Ammon's horn (tissue), 1 donor: ENCODE data around the gene MYBBP1A.
"Not testable (repeated sequence)": the region's sequence is repeated elsewhere in the genome, so short reads cannot be mapped to it uniquely, and the experiment has no call there.

ENCODE experiments used
- DNase-seq: peaks from one replicate; pipeline ENCODE4 v3.0.0-alpha.2; 2016; ENCODE audit warnings: low spot score

Gene MYBBP1A

DNA sequence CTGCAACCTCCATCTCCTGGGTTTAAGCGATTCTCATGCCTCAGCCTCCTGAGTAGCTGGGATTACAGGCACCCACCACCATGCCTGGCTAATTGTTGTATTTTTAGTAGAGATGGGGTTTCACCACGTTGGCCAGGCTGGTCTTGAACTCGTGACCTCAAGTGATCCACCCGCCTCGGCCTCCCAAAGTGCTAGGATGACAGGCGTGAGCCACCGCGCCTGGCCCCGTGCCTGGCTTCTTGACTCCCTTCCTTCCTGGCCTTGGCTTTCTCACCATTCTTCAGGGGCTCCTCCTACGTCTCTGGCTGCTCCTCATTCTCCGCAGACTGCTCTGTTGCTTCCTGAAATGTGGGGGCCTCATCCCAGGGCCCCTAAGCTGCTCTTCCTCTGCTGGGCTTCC is 34.9 kb upstream of the MYBBP1A start:
- not testable (repeated sequence) for DNase-seq

DNA sequence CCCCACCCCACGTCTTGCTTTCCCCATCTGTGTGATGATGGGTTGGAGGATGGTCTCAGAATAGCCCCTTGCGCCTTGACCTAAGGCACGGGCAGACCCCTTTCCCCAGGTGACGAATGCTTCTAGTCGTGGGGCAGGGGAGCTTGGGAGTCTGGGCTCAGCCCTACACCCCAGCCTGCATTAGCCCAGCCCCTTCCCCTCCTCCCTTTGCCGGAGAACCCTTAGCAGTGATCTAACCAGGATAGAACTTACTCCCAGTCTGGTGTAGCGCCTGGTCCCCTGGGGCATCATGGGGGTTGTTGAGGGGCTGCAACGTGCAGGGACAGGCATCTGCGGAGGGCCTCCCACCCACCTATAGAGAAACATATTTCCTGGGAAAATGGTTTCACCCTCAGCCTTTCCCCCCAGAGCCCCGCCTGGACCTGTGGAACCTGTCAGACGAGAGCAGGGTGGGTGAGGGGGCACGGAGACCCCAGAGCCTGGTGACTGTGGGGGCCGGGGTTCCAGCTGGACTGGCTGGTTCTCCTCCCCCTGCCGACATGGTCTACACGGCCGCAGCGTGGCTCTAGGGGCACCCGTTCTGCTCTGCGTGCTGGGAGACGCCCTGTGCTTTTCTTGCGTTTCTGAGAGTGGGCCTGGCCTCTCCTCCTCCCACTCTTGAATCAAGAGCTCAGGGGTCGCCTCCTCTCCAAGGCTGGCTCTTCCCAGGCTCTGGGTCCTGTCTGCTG is 33.9 kb upstream of the MYBBP1A start:
- DNase-seq, result no peak

DNA sequence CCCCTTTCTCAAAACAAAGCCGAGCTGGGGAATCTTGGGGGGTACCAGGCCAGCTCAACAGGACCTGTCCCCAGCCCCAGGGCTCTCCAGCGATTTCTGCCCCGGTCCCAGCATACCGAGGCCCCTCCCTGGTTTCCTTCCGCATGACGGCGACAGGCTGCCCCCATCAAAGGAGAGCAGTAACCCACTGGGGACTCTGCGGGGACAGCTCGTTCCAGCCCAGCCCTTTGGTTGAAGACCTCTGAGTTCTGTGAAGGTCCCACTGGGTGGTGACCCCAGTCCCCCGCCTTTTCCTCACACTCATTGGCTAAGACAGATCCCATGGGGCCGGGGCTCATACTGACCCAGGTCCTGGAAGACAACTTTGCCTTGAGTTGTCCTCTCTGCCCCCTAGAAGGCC is 33.2 kb upstream of the MYBBP1A start:
- no peak for DNase-seq

DNA sequence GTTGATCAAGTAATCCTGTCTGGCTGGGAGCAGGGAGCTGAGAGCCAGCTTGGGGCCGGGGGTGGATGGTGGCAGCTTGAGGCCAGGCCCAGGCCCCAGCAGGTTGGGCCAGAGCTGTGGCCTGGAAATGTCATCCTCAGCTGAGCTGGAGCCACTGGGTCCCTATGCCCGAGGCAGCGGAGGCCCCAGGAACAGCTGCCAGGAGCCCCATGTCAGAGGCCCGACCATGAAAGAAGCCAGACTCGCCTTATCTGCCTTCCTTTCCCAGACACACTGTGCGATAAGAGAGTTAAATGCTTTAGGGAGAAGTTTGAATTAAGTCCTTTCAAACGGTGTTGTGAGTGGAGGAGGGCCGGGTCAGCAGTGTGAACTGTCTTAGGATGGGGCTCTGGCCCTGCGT is 32.6 kb upstream of the MYBBP1A start:
- DNase-seq, result no peak

DNA sequence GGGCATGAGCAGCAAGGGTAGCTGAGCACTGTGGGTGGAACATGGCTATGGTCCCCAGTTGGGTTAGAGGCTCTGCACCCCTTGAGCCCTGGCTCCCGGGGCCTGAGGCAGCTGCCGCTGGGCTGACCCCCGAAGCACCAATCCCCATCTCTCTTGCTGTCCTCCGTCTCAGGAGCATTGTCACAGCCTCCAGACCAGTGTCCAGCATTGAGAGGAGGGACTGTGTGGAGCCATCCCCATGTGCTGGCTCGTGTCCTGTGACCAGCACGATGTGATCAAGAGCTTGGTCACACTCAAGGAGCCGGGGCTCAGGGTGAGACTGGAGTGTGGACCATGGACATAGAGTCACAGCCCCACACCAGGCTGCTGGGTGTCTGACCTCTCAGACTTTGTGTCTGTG is 32.0 kb upstream of the MYBBP1A start:
- no peak for DNase-seq

DNA sequence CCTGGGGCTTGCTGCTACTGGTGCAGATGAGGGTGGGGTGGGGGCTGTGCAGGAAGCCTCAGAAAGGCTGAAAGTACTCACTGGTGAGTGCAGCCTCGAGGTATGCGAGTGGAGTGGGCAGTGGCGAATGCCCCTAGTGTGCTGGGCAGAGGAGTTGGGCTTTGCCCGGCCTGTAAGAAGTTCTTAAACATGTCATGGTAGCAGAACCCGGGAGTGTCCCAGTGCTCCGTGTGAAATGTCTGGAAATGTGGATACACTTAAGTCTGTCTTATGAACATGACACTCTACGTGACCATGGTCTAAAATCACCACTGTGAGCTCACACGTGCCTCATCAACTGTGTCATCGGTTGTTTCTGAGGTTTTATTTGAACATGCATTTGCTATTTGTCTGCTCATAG is 30.9 kb upstream of the MYBBP1A start:
- DNase-seq, result no peak

- no peak for DNase-seq
These were observed 30.4 kb upstream of the MYBBP1A start for GRCh38 chr17:4585638-4585994.

GRCh38 chr17:4584917-4585637 is 29.9 kb upstream of the MYBBP1A start:
- no peak for DNase-seq

- no peak for DNase-seq
These were observed 29.1 kb upstream of the MYBBP1A start, which contains the start of gene SMTNL2 for GRCh38 chr17:4584101-4584916. SMTNL2 (plus strand) TSS chr17:4584529; CDS start chr17:4584606, 77 bp downstream.

DNA sequence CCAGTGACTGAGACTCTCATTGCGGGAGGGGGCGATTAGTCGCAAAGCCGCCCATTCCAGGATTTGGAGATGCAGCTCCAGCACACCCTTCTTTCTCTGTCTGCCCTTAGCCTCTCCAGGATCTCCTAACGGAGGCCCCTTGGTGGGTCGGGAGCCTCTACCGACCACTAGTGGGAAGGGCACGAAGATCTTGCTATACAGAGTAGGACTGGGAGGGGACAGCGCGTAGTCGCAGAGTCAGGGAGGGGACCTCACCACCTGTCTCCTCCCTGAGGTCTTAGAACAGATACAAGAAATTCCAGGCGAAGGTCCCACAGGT is 28.6 kb upstream of the MYBBP1A start:
- no peak for DNase-seq

- DNase-seq, result no peak
These were observed 28.0 kb upstream of the MYBBP1A start for GRCh38 chr17:4583206-4583605.

- DNase-seq, result no peak
These were observed 27.5 kb upstream of the MYBBP1A start for GRCh38 chr17:4582691-4583090.

DNA sequence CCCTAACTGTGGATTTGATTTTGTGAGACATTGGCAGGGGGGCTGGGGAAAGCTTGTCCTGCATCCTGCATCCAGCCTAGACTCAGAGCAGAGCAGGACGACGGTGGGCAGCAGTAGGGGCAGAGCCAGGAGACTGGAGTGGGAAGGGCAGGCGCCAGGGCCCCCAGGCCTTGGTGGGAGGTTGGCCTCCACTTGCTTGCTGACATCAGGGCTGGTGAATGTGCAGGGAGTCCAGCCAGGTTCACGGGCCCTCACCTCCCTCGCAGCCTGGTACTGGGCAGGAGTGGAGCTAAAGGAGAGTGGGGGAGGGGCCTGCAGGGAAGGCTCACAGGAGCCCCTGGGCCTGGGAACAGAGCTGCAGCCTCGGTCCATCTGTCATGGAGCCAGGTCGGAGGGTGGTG is 26.9 kb upstream of the MYBBP1A start:
- no peak for DNase-seq

- no peak for DNase-seq
These were observed 25.1 kb upstream of the MYBBP1A start for GRCh38 chr17:4580291-4580690.

- DNase-seq, result no peak
These were observed 24.5 kb upstream of the MYBBP1A start for GRCh38 chr17:4579678-4580077.

DNA sequence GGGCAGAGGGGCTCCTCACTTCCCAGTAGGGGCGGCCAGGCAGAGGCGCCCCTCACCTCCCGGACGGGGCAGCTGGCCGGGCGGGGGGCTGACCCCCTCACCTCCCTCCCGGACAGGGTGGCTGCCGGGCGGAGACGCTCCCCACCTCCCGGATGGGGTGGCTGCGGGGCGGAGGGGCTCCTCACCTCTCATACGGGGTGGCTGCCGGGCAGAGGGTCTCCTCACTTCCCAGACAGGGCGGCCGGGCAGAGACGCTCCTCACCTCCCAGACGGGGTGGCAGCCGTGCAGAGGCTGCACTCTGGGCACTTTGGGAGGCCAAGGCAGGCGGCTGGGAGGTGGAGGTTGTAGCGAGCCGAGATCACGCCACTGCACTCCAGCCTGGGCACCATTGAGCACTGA is 23.2 kb upstream of the MYBBP1A start:
- not testable (repeated sequence) for DNase-seq

DNA sequence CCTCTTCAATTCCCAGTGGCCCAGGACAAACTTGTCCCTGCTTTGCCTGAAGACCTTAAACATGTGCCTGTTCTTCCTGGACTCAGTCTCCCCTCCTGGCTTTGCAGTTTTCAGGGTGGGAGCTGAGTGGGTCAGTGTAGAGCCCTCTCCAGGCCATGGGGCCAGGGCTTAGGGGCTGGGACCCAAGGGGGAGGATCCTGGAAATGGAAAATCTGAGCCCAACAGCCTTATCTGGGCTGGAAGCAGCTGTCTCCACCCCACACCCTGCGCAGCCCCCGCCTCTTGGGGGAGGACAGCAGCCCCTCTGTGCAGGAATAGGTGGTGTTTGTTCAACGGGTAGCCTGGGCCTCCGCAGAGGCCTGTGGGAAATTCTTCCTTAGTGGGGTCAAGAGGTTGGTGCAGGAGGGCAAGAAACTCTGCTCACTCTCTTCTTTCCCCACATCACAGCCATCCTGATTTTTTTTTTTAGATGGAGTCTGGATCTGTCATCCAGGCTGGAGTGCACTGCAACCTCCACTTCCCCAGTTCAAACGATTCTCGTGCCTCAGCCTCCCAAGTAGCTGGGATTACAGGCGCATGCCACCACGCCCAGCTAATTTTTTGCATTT is 22.3 kb upstream of the MYBBP1A start:
- DNase-seq, result no peak

- no peak for DNase-seq
These were observed 21.6 kb upstream of the MYBBP1A start for GRCh38 chr17:4576729-4577322.

- DNase-seq, result no peak
These were observed 21.0 kb upstream of the MYBBP1A start for GRCh38 chr17:4576161-4576558.

DNA sequence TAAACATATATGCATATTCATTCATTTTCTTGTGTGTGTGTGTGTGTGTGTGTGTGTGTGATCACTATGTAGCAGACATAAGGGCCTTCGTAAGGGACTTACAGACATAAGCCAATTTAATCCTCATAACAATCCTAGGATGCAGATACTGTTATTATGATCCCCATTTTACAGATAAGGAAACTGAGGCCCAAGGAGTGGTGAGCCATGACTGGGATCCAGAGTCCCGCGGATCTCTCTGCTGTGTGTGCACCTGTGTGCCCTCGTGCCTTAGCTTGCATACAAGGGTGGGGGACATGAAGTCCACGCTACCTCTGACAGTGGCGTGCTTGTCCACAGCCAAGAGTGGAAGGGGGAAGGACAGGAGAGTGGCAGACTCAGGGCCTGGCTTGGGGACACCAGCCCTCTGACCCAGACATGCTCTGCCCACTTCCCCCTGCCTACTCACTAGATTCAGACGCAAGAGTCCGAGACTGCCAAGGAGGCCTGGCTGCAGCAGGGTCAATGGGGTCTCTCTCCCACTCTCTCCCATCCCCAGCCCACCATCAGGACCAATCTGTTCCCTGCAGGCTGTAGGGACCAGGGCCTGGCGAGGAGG is 19.4 kb upstream of the MYBBP1A start:
- DNase-seq, result no peak

- DNase-seq, result no peak
These were observed 18.5 kb upstream of the MYBBP1A start for GRCh38 chr17:4573669-4574068.

DNA sequence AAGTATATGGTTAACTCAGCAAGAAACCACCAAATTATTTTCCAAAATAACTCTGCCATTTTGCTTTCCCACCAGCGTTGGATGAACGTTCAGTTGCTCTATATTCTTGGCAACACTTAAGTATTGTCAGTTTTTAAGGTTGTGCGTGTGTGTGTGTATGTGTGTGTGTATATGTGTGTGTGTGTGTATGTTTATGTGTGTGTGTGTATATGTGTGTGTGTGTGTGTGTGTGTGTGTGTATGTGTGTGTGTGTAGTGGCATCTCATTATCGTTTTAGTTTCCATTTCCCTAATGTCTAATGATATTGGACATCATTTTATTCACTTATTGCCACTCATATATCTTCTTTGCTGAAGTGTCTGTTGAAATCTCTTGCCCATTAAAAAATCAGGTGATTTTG is 17.9 kb upstream of the MYBBP1A start:
- DNase-seq, result no peak
